Upper lobe of left lung (tissue), 4 donors: ENCODE results near the gene EMX2.

Experiments used
- EP300 ChIP-seq, 4 donors: sonication (generic); formaldehyde crosslinking; IDR thresholded peaks; one replicate each; pipeline ENCODE4 v1.5.1; 2017; ENCODE audit warnings: antibody characterized with exemption in 4 of 4, control low read depth in 2 of 4
- POLR2A ChIP-seq, 4 donors: fragments of 450-650 bp; IDR thresholded peaks; one replicate each; pipeline ENCODE4 v1.5.1; 2016 to 2017; ENCODE audit warnings: antibody characterized with exemption in 4 of 4, mild to moderate bottlenecking in 2 of 4
- POLR2AphosphoS5 ChIP-seq, 2 donors: sonication (generic); formaldehyde crosslinking; IDR thresholded peaks; one replicate each; pipeline ENCODE4 v1.5.1; 2017; ENCODE audit warnings: antibody characterized with exemption in 2 of 2
- TF ChIP-seq, protein P1 (sequence below), 6 experiments: fragments of 450-650 bp in 4 of 6; fragments of 200-600 bp in 2 of 6; sonication (generic) in 2 of 6; IDR thresholded peaks; one replicate each; pipeline ENCODE4 v1.5.1; 2016 to 2019; ENCODE audit warnings: antibody characterized with exemption in 6 of 6

DNA sequence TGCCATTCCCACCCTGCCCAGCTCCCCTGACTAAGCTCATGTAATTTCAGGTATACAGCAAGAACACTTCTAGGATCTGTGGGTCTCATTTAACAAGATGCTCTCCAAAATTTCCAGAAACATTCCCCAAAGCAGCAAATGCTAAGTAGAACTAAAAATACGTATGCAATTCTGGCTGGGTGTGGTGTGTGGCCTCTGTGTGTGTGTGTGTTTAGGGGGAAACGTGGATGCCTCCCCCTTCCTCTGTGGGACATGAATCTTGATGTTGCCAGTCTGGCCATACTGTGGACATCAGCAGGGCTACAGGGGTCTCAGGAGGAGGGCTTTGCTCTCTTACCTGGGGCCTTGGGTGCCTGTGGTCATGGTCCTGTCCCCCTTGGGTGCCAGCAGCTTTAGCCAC lies 18.4 kb downstream of the EMX2 start:
- TF ChIP-seq, protein P1, sequence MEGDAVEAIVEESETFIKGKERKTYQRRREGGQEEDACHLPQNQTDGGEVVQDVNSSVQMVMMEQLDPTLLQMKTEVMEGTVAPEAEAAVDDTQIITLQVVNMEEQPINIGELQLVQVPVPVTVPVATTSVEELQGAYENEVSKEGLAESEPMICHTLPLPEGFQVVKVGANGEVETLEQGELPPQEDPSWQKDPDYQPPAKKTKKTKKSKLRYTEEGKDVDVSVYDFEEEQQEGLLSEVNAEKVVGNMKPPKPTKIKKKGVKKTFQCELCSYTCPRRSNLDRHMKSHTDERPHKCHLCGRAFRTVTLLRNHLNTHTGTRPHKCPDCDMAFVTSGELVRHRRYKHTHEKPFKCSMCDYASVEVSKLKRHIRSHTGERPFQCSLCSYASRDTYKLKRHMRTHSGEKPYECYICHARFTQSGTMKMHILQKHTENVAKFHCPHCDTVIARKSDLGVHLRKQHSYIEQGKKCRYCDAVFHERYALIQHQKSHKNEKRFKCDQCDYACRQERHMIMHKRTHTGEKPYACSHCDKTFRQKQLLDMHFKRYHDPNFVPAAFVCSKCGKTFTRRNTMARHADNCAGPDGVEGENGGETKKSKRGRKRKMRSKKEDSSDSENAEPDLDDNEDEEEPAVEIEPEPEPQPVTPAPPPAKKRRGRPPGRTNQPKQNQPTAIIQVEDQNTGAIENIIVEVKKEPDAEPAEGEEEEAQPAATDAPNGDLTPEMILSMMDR (IDR thresholded peaks at IDR 0.05), result no peak
- TF ChIP-seq POLR2AphosphoS5 (IDR thresholded peaks at IDR 0.05), result no peak
- no peak for TF ChIP-seq POLR2A (IDR thresholded peaks at IDR 0.05)
- TF ChIP-seq EP300 (IDR thresholded peaks at IDR 0.05), result no peak
